Activated T-helper 1 cell treated with Interleukin-2 at 50 U/mL for 16 hours (primary cell): ENCODE data around the gene CSNK2A2.

Experiments used
- DNase-seq: peaks from one replicate; pipeline ENCODE4 v3.0.0-alpha.2; 2020; ENCODE audit warnings: low read depth

Gene CSNK2A2

DNA sequence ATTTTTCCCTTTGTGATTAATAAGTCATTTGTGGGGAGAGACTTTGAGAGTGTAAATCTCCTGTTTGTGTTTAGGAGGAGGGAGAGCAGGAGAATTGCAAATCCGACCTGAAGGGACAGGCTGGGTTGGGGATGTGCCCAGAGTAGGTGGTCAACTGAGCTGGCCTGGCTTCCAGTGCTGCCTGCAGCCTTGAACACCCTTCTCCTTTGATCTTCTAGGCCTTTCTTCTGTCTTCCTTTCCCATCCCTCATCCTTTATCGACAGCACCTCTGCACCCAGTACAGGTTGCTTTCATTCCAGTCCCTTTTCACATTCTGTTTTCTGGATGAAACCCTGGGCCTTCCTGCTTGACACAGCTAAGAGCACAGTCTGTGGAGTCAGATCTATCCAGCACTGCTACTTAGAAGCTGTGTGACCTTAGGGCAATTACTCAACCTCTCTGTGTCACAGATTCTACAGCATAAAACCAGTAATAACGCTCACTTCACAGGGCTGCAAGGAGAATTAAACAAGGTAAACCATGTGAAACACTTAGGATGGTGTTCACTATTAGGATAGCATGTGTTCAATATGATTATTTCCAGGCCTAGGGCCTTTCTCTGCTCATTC is 1.0 kb upstream of the CSNK2A2 start:
- no peak for DNase-seq

DNA sequence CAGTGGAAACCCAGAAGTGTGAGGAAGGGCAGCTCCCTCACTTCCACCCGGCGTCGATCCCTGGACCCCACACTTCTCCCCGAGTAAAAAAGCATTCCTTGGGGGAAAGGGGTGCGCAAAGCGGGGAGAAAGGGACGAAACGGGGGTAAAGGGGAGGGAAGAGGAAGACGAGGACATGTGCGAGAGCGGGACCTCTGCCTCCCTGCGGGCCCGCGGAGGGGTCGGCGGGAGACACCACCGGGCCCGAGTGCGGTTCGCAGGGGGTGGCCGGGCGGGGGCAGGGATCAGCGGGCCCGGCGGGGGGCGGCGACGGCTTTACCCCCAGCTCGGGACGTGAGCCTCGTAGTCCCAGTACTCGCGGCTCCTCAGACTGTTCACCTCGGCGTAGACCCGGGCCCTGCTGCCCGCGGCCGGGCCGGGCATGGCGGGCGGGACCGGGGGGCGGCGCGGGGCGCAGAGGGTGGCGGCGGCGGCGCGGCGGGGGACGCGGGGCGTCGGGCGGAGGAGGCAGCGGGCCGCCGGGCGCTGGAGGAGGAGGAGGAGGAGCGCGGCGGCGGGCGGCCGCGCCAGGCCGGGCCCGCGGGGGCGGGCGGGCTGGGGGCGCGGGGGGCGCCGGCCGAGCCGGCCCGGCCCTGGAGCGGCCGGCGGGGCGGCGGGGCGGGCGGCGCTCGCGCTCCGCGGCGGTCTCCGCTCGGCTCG is 443 bp downstream of the CSNK2A2 start:
- DNase-seq = no peak

DNA sequence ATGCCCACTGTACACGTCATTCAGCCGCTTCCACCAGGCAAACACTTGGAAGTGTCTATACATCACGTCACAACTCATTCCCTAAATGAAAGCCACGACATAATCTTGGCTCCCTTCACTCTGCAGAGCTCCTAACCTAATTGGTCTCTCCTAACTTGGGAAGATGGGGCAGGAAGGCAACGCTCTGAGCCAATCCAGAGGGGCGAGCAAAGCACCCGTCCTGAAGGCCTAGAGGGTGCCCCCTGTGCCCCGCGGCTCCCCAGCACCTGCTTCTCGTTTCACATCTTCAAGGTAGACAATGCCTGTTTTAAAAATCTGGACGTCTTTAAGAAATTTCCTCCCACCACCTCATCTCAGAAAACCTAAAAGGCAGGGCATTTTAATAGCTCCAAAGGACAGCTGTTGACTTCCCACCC is 1.0 kb downstream of the CSNK2A2 start:
- no peak for DNase-seq

DNA sequence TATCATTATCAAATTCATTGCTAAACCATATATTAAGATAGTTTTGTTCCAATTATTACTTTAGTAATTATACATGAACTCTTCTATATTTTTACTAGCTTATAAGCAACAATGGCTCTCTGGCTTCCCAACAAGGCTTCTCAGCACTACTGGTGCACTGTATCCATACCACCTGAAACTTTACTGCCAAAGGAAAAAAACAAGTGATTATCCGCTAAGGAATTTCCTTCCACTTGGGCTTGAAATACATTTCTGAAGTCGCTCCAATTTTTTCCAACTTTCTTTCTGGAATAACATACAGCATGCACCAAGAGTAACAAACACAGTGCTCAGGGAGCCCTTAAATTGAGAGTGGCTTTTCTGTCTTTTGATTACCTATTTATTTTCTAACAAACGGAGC is 2.1 kb downstream of the CSNK2A2 start:
- DNase-seq = no peak

DNA sequence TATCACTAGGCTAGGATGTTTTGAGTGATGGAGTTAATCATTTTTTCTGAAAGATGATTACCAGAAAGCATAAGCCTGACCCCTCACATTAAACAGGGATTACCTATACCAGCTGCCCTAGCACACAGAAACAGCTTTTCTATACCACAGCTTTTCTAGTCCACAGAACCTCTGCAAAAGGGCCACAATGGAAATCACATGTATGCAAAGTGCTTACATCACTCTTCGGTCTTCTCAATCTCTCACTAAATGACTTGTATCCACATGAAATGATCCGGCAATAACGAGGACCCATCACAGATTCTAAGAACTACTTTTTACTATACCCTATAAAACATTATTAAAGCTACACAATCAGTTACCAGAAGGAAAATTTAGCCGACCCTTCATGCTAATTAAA is 2.6 kb downstream of the CSNK2A2 start:
- no peak for DNase-seq

DNA sequence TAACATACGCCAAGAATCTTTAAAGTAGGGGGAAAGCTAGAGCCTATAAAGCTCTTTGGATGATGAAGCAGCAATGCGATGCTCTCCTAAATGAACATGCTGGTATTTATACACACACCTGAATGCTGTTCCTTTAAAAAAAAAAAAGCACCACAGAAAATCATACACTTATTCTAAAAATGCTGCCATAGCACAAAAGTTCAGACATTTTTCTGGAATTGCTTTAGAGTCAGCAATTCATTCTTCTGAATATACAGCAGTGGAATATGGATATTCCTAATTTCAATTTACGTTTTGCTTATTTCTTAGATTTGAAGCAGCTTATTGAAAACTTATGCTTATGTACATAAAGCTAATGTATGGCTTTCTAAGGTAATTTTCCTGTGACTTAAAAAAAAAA is 3.1 kb downstream of the CSNK2A2 start:
- DNase-seq = no peak

DNA sequence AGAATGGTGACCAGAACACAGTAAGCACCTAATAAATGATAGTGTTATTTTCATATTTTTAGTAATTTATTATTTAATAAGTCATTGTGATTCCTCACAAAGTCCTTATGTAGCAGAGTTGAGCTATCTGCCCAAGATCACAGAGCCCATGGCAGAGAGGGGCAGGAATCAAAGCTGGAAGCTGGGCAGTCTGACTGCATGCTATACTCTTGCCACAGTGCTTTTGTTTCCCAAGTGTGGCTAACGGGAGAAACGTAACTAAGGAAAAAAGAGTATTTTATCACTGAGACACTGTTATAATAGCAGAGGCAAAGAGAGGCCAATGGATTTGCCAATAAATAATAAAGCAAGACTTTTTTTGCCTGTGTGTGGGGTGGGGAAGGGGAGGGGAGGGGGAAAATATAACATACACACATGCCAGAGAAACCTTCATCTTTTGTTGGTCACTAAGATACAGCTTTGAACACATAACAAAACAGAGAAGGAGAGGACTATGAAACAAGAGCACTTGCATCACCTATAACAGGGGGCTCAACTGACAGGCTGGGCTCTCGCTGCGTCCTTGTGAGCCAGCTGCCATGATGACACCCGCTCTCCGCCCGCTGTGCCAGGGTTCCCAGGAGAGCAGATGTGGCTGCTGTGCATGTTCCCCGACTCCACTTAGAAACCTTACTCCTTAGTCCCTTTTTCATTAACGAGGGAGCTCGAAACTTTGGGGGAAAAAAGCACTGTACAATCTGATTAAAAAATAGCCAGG is 10.1 kb downstream of the CSNK2A2 start:
- DNase-seq = no peak

DNA sequence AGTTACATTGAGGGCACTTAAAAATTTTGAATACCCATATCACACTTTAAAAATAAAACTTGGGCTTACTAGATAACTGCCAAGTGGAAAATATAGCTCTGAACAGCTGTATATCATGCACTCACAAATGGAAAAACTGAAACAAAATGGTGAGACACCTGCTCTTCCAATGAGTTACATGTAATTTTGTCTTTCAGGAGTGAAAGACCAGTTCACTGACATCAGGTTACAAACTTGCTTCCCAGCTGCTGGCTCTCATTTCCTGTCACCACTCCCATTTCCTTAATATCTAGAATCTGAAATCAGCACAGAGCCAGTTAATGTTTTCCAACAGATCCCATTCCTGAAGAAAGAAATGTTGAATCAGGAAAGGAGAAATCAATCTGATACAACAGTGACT is 10.8 kb downstream of the CSNK2A2 start:
- DNase-seq = no peak

DNA sequence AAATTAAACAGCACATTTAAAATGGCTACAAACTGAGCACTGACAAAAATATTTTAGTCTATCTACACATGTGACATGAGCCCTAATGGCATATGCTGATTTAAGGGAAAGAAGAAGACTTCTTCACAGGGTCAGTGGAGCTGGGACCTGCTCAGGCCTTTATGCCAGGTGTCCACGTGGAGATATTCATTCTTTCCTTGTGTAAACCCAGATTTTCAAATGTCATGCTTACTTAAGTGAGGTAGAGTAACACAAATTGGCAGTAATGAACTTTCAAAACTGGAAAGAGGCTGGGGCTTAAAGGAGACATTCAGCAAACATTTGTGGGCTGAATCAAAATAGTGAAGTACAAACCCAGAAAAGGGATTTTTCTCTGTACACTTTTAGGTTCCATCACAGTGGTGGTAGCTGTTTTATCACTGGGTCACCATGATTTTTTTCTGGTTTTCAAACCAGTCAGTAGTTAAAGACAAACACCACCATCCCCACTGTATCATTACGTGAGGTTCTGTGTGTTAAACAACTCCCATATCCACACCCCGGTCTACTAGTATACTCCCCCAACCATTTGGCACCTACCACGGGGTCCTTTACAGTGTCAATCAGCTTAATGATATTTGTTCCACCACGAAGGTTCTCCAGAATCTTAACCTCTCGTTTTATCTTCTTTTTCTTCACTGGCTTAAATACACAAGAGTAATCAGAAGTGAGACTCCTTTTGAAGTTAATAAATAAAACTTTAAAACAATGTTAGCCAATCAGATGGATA is 11.5 kb downstream of the CSNK2A2 start:
- DNase-seq = no peak

DNA sequence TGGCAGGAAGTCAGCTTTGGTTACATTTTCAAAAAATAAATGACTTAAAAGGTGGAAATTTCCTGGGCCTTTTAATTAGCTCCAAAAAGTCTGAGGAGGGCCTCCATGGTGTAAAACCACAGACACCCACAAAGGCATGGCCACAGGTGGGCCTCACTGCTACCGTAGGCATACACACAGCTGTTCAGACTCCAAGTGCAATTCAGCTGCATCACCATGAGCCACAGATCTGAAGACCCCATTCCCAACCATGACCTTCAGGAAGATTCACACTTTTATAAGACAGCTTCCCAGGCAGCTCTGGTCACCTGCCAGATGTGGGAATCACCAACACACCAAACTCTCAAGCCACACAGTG is 20.6 kb downstream of the CSNK2A2 start:
- no peak for DNase-seq

DNA sequence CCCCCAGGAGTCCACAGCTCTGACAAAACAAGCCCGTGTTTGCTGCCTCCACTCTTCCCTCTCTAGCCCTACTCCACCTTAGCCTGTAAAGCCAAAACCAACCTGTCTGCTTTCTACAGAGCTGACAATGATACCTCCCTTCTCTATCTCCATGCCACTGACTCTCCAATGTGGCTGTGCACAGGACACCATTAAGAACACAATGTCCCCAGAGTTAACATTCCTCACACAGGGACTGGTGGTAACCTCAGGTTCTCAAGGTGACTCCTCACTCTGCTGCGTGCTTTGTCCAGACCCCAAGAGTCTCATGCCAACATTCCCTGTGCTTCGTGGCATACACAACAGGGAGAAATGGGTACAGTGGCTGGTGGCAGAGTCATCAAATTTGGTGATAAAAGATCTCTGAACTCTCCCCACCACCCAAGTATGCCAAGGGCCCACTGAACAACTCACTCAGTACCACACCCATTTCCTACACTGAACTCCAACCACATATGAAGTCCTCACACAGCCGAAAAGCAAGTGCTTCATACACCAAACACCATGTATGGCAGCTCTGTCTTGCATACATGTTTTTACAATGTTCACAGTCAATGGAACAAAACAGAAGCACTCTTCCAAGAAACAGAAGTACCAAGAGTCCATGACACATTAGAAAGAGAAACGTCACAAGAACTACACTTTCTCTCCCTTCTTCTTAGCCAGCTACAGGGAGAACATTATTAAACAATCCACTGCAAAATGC is 21.1 kb downstream of the CSNK2A2 start:
- DNase-seq = no peak

DNA sequence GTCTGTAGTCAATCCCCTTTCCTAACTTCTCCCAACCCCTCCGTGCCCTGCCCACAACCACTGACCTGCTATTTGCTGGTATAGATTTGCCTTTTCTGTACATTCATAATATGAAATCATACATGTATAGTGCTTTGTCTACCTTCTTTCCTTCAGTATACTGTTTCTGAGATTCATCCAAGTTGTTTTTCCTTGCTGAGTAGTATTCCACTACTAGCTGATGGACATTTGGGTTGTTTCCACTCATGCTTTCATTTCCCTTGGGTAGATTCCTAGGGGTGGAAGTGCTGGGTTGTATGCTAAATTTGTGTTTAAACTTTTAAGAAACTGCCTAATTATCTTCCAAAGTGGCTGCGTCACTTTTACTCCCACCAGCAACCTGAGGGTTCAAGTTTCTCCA is 27.7 kb downstream of the CSNK2A2 start:
- DNase-seq = no peak

DNA sequence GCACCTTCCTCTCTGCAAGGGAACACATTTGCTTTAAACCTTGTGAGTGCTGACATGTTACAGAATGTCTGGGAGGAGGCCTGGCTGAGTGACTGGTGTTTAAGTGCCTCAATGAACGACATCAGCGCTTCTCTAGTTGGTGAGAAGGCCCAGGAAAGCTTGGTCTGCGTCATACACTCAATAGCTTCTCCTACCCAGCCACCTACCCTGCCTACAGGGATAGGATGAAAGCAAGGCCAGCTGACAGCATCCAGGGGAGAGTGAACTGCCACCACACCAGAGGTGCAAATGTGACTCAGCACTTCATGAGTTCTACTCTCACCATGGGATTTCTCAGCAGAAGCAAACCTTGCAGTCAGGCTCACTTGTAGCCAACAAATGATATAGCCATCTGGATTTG is 37.1 kb downstream of the CSNK2A2 start:
- DNase-seq = no peak

DNA sequence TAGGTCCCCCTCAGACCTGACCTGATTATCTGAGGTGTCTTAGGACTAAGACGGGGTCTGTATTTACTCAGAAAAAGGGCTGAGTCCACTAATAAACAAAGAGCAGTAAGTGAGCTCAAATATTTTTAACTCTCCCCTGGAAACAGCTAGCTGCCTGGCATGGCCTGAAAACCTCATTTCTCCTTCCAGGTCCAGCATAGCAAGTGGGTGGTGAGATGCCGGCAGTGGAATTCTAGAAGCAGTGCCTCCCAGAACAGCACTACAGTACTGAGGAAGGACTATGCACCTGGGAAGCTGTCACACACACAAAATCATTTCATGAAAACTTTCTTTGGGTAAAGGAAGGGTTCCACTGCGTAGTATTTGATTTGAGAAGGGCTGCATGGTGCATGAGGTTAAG is 39.2 kb downstream of the CSNK2A2 start:
- DNase-seq = no peak

DNA sequence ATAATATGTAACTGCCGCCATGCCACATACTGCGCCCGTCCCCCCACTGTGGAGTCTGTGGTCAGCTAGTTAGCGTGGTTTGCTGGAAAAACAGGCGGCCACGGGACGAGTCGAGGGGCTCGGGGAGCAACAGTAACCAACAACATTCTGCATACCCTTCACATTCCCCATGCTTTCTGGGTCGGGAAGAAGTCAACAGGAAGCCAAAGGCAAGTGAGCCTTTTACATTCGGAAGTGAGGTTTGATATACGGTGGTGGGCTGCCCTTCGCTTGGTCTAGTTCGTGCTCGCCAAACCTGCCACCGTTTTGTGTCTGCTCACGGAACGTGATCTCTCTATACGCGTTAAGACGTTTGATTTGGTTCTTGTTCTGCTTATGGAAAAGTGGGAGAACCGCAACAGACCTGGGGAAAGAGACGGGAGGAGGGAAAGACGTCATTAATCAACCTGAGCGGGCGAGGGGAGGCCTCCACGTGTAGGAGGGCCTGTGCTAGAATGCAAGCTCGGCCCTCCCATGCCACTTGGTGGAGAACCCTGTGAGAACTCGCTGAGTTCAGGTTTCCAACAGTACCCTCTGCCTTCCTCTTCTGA is 39.9 kb downstream of the CSNK2A2 start:
- DNase-seq = no peak

DNA sequence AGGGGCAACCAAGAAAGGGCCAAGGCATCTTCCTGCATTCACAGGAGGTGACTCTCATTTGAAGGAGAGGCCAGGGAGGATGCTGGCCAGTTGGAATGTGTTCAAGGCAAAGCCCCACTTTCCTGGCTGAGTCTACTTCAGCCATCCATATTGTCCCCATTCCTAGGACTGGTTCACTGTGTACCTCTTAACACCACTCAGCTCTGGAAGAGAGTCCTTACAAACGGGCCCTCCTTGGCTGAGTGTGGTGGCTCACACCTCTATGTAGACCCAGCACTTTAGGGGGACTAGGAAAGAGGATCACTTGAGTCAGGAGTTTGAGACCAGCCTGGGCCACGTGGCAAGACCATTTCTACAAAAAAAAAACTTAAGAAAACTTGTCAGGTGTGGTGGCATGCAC is 40.7 kb downstream of the CSNK2A2 start:
- no peak for DNase-seq

DNA sequence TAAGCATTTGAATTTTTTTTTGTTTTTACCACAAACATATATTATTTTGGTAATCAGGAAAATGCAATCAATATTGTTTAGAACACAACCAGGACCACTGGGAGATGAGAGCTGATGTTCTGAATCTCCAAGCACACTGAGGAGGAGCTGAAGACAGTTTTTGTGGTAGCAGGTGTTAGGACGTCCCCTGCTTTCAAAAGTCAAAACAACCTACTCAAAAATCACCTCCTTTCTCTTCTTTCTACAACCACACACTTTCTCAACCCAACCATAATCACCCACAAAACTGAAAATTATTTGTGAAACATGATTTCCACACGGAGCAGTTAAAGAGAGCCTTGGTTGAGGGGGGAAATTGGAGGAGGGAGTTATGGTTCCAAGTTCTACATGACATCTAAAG is 42.1 kb downstream of the CSNK2A2 start:
- DNase-seq = no peak

DNA sequence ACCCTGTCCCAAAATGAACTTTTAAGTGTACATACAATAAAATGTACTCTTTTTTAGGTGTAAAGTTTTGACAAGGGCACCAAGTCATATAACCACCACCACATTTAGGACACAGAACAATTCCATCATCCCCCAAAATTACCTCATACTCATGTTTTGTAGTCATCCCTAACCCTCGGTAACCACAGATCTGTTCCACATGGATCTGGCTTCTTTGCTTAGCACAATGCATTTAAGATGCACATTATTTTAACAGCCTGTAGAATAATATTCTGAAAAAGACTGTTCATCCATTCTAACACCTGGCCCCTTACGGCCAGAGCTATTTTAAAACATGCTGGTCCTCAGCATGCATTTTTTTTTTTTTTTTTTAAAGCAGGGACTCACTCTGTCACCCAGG is 43.6 kb downstream of the CSNK2A2 start:
- no peak for DNase-seq

DNA sequence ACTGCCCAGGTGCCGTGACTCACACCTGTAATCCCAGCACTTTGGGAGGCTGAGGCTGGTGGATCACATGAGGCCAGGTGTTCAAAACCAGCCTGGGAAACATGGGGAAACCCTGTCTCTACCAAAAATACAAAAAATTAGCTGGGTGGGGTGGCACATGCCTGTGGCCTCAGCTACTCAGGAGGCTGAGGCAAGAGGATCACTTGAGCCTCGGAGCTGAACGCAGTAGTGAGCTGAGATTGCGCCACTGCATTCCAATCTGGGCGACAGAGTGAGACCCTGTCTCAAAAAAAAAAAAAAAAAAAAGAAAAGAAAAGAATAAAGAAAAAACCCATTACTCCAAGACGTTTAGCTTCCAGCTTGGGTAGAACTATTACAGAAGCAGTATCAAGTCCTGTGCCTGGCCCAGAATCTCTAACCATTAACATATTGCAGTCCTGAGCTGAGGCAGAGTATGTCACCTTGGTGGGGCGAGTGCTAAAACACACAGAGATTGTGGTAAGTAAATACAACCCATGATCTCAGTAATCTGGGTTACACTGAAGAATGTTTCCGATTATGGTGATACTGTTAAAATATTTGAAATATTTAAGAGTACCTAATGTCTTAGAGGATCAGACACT is 45.5 kb downstream of the CSNK2A2 start:
- DNase-seq = no peak

DNA sequence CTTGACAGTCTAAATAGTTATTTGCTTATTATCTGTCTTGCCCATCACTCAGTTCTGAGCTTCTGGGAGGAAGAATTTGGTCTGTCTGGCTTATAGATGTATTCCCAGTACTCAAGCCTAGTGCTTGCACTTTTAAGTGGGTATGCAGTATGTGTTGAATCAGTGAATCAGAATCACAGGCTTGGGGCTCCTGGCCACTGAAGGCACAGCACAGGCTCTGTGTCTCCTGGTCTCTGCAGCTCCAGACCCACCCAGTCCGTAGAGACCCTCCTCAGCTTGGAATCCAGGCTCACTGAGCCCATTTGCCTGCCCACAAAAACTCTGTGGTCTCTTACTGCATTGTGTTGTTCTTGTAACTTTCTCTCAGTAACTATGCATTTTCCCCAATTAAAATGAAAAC is 49.4 kb downstream of the CSNK2A2 start:
- DNase-seq = no peak

DNA sequence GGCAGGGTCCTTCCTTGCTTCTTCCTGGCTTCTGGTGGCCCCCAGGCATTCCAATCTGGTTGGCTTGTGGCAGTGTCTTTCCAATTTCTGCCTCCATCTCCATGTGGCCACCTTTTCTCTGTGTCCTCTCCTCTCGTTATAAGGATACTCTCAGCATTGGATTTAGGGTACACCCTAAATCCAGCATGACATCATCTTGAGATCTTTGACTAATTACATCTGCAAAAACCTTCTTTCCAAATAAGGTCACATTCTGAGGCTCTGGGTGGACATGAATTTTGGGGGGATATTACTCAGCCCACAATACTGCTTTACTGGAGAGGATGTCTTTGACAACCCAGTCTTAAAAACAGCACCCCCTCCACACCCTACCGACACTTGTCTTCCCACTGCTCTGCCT is 49.8 kb downstream of the CSNK2A2 start:
- DNase-seq = no peak
